GM15510 (cell line): Measurements from ENCODE around the gene ZNF621.

ENCODE experiments used
- POLR2A ChIP-seq: IDR thresholded peaks from 3 replicates; pipeline ENCODE4 v1.6.1; 2011; ENCODE audit warnings: borderline replicate concordance; ENCODE audit not compliant: insufficient read length; ENCODE audit errors: extremely low read depth

The ZNF621 gene

GRCh38 chr3:40524568-40525285 lies at the start of gene ZNF621:
Gene ZNF621, plus strand, starts transcription at chr3:40524960. Its CDS starts 881 bp downstream, at chr3:40525841.
- peak; percentile 96 for TF ChIP-seq POLR2A

DNA sequence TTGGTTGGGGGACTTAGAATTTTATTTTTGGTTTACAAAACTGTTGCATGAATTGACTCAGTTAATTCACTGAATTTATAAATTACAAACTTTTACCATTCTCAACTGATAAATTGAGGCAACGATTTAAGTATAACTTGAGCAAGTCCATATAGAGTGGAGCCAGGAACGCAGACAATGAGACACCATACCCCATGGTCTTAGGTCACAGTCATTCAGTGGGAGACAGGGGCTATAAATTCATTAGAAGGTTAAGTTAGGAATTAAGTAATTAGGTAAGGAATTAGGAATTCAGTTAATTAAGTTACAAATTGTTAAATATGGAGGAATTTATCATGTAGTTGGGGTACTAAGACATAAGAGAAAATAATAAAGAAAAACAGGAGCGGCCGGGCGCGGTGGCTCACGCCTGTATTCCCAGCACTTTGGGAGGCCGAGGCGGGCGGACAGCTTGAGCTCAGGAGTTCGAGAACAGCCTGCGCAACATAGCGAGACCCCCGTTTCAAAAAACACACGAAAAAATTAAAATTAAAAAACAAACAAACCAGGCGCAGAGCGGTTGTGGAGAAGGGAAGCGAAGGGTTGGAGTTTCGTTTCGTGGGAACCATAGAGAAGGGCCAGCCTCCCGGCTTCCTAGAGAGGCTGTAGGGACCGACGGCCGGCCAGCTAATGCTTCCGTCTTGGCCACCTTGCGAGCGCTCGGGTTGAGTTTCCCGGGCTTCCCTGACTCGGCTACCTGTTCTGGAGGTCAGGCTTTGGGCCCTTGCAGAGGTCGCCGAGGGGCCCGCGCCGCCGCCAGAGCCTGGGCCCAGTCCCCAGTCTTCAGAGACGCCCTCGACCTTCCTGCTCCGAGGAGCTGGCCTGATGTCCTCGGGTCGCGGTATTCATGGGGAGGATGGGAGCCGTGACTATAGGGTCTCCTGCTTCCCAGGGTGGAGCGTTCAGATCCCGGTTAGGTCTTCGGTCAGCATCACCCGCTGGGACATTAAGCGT lies 48.0 kb upstream of the ZNF621 start, which contains the start of gene ZNF619:
Gene ZNF619, plus strand, starts transcription at position 645 of the 993 bp plus-strand sequence. CDS start 858 bp downstream, outside the sequence.
- TF ChIP-seq POLR2A, result peak; percentile 63

DNA sequence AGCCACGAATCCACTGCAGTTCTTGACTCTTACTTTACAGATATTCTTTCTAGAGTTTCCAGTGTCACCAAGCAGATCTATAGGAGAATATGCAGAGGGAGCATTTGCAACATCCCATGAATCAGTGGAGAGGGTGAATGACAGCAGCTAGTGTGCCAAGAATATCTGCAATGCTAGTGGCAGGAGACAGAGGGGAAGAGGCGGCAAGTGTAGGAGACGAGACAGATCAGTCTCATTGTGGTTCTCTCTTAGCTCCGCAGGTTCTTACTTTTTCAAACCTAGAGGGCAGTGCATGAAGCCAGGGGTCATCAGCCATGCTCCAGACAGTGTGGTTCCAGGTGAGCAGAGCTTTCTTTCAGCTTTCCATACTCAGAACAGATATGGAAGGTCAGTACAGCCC lies 47.1 kb upstream of the ZNF621 start:
- TF ChIP-seq POLR2A, result no peak

- TF ChIP-seq POLR2A, result no peak
Measured at GRCh38 chr3:40487172-40487571, 37.6 kb upstream of the ZNF621 start.

DNA sequence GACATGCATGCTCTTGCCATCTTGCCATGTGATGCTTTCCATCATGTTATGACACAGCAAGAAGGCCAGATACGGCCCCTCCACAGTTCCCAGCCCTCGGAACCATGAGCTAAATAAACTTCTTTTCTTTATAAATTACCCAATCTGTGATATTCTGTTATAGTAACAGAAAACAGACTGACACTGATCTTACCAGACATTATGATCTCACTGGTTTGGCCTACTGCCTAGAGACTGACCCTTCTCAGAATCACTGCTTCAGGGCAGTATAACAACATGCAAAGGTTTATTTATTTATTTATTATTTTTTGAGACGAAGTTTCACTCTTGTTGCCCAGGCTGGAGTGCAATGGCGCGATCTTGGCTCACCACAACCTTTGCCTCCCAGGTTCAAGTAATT lies 33.8 kb upstream of the ZNF621 start:
- no peak for TF ChIP-seq POLR2A

DNA sequence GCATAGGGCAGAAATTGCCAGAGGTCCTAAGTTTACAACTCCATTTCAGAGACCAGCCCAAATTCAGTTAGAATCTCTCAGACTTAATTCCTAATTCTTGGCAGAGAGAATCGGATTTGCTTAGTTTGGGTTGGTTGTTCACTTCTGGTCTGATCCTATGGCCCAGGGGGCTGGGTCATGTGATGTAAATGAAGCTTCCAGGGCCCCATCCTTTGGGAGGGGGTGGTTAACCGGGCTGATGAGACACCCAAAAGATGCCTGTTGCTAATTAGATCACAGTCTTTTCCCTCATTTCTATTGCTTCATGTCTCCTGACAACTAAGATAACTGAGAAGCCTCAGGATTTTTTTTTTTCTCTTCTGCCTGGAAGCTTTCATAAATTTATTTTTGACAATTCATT lies 30.1 kb upstream of the ZNF621 start:
- no peak for TF ChIP-seq POLR2A

DNA sequence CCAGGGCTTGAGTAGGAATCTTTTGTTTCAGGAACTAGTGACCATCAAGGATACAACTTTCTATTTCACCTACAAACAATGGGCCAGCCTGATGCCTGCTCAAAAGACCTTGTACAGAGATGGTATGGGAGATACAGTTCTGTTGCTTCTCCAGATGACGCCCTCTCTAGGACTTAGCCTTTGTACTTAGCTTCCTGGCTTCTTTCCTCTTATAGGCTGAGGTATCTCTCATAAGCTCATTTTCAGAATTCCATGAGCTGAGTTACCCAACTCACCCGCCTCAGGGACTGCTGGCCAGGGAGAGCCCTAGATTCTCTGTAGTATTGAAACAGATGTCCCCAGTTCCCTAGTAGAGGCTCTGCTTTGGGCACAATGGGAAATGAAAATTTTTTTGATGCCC lies 27.5 kb upstream of the ZNF621 start:
- TF ChIP-seq POLR2A, result no peak

DNA sequence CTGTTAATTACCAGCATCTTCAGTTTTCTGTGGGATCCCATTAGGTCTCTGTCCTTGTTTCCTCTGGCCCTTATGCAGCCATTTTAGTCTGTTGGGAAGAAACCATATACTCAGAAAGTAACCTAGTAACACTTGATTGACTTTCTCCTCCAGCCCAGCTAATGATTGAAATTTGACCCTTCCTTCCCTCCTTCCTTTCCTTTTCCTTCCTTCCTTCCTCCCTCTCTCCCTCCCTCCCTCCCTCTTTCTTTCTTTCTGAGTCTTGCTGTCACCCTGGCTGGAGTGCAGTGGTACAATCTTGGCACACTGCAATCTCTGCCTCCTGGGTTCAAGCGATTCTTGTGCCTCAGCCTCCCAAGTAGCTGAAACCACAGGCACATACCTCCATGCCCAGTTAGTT lies 24.8 kb upstream of the ZNF621 start:
- no peak for TF ChIP-seq POLR2A

DNA sequence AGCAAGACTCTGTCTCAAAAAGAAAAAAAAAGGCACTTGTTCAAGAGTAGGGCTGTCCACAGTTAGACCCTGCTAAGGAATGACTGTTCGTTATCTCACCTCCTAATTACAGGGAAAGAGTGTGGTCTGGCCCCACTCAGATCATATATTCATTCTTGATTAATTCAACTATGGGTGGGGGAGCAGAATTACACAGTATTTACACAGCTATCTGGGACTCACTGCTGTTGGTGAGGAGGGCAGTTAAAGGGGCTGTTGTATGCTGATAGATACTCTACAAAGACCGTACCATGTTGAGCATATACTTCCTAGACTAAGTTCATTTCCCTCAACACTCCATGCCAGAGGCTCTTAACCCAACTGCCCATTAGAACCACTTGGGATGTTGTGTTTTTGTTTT lies 22.7 kb upstream of the ZNF621 start:
- TF ChIP-seq POLR2A, result no peak

DNA sequence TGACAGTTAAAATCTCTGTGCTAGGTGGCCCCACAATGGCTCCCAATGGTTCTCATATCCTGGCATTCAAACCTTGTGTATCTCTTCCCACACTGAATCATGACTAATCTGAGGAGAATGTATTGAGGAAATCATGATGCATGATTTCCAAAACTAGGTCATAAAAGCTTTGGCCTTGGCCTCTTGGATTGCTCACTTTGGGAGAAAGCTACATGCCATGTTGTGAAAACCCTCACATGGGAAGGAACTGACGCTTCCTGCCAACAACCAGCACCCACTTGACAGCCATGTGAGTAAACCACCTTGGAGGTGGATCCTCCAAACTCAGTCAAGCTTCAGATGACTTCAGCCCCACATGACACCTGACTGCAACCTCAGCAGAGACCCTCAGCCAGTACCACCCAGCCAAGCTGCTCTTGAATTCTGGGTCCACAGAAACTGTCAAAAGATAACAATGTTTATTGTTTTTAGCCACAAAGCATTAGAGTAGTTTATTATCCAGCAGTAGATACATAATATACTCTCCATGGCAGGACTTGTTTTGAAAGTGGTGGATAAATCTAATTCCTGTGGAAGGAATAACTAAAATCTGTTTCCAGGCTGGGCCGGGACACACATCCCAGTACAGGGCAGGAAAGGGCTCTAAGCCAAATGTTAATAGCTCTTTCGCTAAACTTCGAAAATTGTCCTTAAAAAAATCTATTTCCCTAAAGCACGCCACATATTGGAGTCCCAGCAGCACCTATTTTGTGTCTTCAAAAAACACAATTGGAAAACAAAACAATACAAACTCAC lies 19.9 kb upstream of the ZNF621 start:
- TF ChIP-seq POLR2A, result no peak

- TF ChIP-seq POLR2A, result peak; percentile 48
Measured at GRCh38 chr3:40505599-40506462, 18.9 kb upstream of the ZNF621 start, which contains the start of gene ZNF620. Gene ZNF620, plus strand, starts transcription at chr3:40506039. Its CDS starts 314 bp downstream, at chr3:40506353.

GRCh38 chr3:40511031-40511718 lies 13.6 kb upstream of the ZNF621 start:
- TF ChIP-seq POLR2A, result no peak

GRCh38 chr3:40516201-40516600 lies 8.6 kb upstream of the ZNF621 start:
- TF ChIP-seq POLR2A, result no peak
